ENCODE measurements around the gene SH3PXD2B. TPM values are rescaled to one million over a fixed set of nuclear protein-coding genes. Genes with fewer than 3 reads are reported as not detected.

The SH3PXD2B gene
- total RNA-seq = 60.8 TPM

- Histone ChIP-seq H3K9me3 (no peaks in the 10 kb centered on the region), H3K4me3 (peak within 1 kb of the TSS; percentile 89 to 94), H3K4me1 (peaks cover 9 to 19% of the 10 kb centered on the region in 2 donors), H3K27ac (peak within 1 kb of the TSS; percentile 83 to 87), H3K27me3 (no peaks in the 10 kb centered on the region), H3K36me3 (no peaks in the 10 kb centered on the region)
- no peak for TF ChIP-seq CTCF (IDR thresholded peaks at IDR 0.05)
- intact Hi-C loops (cut with DNase I) = loop anchor here (5.0 to 10.0 kb wide), 4 partner anchors 172 to 500 kb away; partner anchors contain the start of genes FBXW11, RPL26L1, STK10 and UBTD2
- peak in 1 of 2 donors; percentile 80 for DNase-seq (ENCODE audit: low spot score in 2 of 2)
These were observed at the start of gene SH3PXD2B for GRCh38 chr5:172454358-172455086. SH3PXD2B (minus strand) TSS chr5:172454525; CDS start chr5:172454352, 173 bp downstream.

- Histone ChIP-seq H3K9me3 (no peaks in the 10 kb centered on the region), H3K4me3 (no peak overlapping the region), H3K27me3 (no peaks in the 10 kb centered on the region), H3K4me1 (no peaks in the 10 kb centered on the region), H3K27ac (no peak overlapping the region), H3K36me3 (no peaks in the 10 kb centered on the region)
- no peak for DNase-seq (ENCODE audit: low spot score in 2 of 2)
- TF ChIP-seq CTCF (IDR thresholded peaks at IDR 0.05) = no peak
- intact Hi-C loops (cut with DNase I) = no loop called here
These were observed 48.6 kb upstream of the SH3PXD2B start for GRCh38 chr5:172502969-172503368.

GRCh38 chr5:172502410-172502809 is 48.1 kb upstream of the SH3PXD2B start:
- H3K9me3 ChIP-seq = no peaks in the 10 kb centered on the region
- intact Hi-C loops (cut with DNase I) = no loop called here
- peak in 1 of 2 donors; percentile 34 for DNase-seq (ENCODE audit: low spot score in 2 of 2)
- TF ChIP-seq CTCF (IDR thresholded peaks at IDR 0.05) = no peak
- H3K4me3 ChIP-seq = no peak overlapping the region
- H3K36me3 ChIP-seq = no peaks in the 10 kb centered on the region
- no peaks in the 10 kb centered on the region for H3K4me1 ChIP-seq
- H3K27ac ChIP-seq = no peak overlapping the region
- H3K27me3 ChIP-seq = no peaks in the 10 kb centered on the region

GRCh38 chr5:172501708-172502320 is 47.5 kb upstream of the SH3PXD2B start:
- no peak for TF ChIP-seq CTCF (IDR thresholded peaks at IDR 0.05)
- Histone ChIP-seq H3K36me3 (no peaks in the 10 kb centered on the region), H3K4me3 (no peak overlapping the region), H3K27me3 (no peaks in the 10 kb centered on the region), H3K27ac (no peak overlapping the region), H3K9me3 (no peaks in the 10 kb centered on the region), H3K4me1 (no peaks in the 10 kb centered on the region)
- peak in 1 of 2 donors; percentile 39 for DNase-seq (ENCODE audit: low spot score in 2 of 2)
- intact Hi-C loops (cut with DNase I) = no loop called here

- no peak for TF ChIP-seq CTCF (IDR thresholded peaks at IDR 0.05)
These were observed 45.0 kb upstream of the SH3PXD2B start for GRCh38 chr5:172499287-172499686.

More at GRCh38 chr5:172499287-172499686, 45.0 kb upstream of the SH3PXD2B start:
- Histone ChIP-seq H3K9me3 (no peaks in the 10 kb centered on the region), H3K4me3 (no peak overlapping the region), H3K27ac (no peak overlapping the region), H3K4me1 (no peaks in the 10 kb centered on the region), H3K36me3 (no peaks in the 10 kb centered on the region), H3K27me3 (no peaks in the 10 kb centered on the region)
- intact Hi-C loops (cut with DNase I) = no loop called here
- DNase-seq (ENCODE audit: low spot score in 2 of 2) = peak in 1 of 2 donors; percentile 31
